Heart left ventricle (tissue), 13 donors: ENCODE data around the gene NREP.

ENCODE experiments used
- POLR2A ChIP-seq, 2 donors: fragments of 450-650 bp; IDR thresholded peaks; one replicate each; pipeline ENCODE4 v1.6.1; 2017; ENCODE audit warnings: antibody characterized with exemption in 2 of 2, mild to moderate bottlenecking in 2 of 2, moderate library complexity in 2 of 2
- TF ChIP-seq, protein P1 (sequence below), 12 donors: fragments of 200-600 bp; sonication (generic) in 4 of 12; IDR thresholded peaks; one replicate each; pipeline versions ENCODE4 v1.5.0 to v1.8.0; 2018 to 2022; ENCODE audit warnings: antibody characterized with exemption in 12 of 12, mild to moderate bottlenecking in 5 of 12
- donor health status: ischemic (EF 13 %, LVEDD 7.1; RV severe dilation, severe dysfunction).
- donor health status: DM: no; HTN: yes; CAD: no.
- donor health status: DM: no; HTN: no; CAD: no.
- donor health status: ischemic (EF 25% LVEDD 6.9; RV normal size, moderate dysfunction).
- donor health status: ischemic (EF 25% LVEDD 5.7; RV mildly dilated, moderate dysfunction).
- donor health status: ischemic (EF 35%, LVEDD 5.7; RV mildly dilated, moderate dysfunction).
- donor health status: nonischemic (EF 11% LVEDD 7.7; RV severe dilation, severe dysfunction).
- donor health status: DM: yes; HTN: yes; CAD: no.
- donor health status: PGD.
- donor health status: ischemic (EF 29% LVEDD 5.4; RV normal size, mild dysfunction).
- donor health status: nonischemic (EF 23%, LVEDD 6.1; RV moderate dilation, normal function).

DNA sequence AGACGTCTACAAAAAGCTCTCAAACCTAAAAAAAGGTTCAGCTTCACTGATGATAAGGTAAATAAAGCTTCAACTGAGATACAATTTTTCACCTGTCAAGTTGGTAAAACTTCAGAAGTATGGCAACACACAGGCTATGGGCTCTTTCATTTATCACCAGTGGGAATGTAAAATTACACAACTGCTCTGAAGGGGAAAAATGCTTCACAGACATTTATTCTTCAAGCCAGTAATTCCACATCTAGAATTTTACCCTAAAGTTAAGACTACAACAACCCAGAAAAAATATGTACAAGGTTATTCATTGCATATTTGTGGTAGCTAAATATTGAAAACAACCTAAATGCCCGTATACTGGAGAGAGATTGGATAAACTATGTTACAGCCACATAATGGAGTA lies 48.1 kb upstream of the NREP start:
- TF ChIP-seq, protein P1, sequence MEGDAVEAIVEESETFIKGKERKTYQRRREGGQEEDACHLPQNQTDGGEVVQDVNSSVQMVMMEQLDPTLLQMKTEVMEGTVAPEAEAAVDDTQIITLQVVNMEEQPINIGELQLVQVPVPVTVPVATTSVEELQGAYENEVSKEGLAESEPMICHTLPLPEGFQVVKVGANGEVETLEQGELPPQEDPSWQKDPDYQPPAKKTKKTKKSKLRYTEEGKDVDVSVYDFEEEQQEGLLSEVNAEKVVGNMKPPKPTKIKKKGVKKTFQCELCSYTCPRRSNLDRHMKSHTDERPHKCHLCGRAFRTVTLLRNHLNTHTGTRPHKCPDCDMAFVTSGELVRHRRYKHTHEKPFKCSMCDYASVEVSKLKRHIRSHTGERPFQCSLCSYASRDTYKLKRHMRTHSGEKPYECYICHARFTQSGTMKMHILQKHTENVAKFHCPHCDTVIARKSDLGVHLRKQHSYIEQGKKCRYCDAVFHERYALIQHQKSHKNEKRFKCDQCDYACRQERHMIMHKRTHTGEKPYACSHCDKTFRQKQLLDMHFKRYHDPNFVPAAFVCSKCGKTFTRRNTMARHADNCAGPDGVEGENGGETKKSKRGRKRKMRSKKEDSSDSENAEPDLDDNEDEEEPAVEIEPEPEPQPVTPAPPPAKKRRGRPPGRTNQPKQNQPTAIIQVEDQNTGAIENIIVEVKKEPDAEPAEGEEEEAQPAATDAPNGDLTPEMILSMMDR (IDR thresholded peaks at IDR 0.05), result no peak
- TF ChIP-seq POLR2A (IDR thresholded peaks at IDR 0.05), result no peak
